ENCODE measurements around the gene RNF150. TPM values are rescaled to one million over a fixed set of nuclear protein-coding genes. Genes with fewer than 3 reads are reported as not detected.

Gene RNF150
- total RNA-seq, 1 experiment from 2014 or later, result 0.15 TPM

GRCh38 chr4:140937866-140938265 lies 195.4 kb downstream of the RNF150 start:
- CTCF ChIA-PET, result no interaction called here
- intact Hi-C loops (cut with micrococcal nuclease; ENCODE audit: unreplicated experiment), result no loop called here
- no peaks in the 10 kb centered on the region for H3K9me3 ChIP-seq (ENCODE audit: insufficient read depth, low read depth)
- no TSS peak for BruUV-seq (replicated peaks)
- no peak for DNase-seq
- POLR2A ChIA-PET (ENCODE audit: unreplicated experiment), result no interaction called here
- no peak overlapping the region for H3K27ac ChIP-seq
- no peak overlapping the region for H3K4me3 ChIP-seq
- no peak overlapping the region for H3K4me2 ChIP-seq
- H3K36me3 ChIP-seq (ENCODE audit: low read depth), result no peaks in the 10 kb centered on the region
- TF ChIP-seq CTCF (conservative IDR thresholded peaks at IDR 0.05) (no peak), EZH2 (IDR thresholded peaks at IDR 0.05; ENCODE audit: low read depth) (no peak)
- H2AFZ ChIP-seq, result no peak overlapping the region
- no peaks in the 10 kb centered on the region for H3F3A ChIP-seq (ENCODE audit: insufficient read depth, low read depth)
- no peaks in the 10 kb centered on the region for H3K79me2 ChIP-seq (ENCODE audit: low read depth)
- H3K27me3 ChIP-seq (ENCODE audit: insufficient read depth, low read depth), result no peaks in the 10 kb centered on the region
- H3K4me1 ChIP-seq (replicated peaks; ENCODE audit: insufficient read depth), result no peaks in the 10 kb centered on the region
- no peaks in the 10 kb centered on the region for H3K9me2 ChIP-seq (ENCODE audit: insufficient read depth)
- H4K20me1 ChIP-seq (ENCODE audit: insufficient read depth), result no peaks in the 10 kb centered on the region

GRCh38 chr4:140935254-140935653 lies 198.0 kb downstream of the RNF150 start:
- BruUV-seq (replicated peaks), result no TSS peak
- POLR2A ChIA-PET (ENCODE audit: unreplicated experiment), result no interaction called here
- no peak for TF ChIP-seq CTCF (conservative IDR thresholded peaks at IDR 0.05)
- no peak for TF ChIP-seq EZH2 (IDR thresholded peaks at IDR 0.05; ENCODE audit: low read depth)
- no peak overlapping the region for H3K4me2 ChIP-seq
- no peaks in the 10 kb centered on the region for H4K20me1 ChIP-seq (ENCODE audit: insufficient read depth)
- H3K27ac ChIP-seq, result no peak overlapping the region
- no peak overlapping the region for H3K4me3 ChIP-seq
- H3K4me1 ChIP-seq (replicated peaks; ENCODE audit: insufficient read depth), result no peaks in the 10 kb centered on the region
- no peaks in the 10 kb centered on the region for H3F3A ChIP-seq (ENCODE audit: insufficient read depth, low read depth)
- H3K9me3 ChIP-seq (ENCODE audit: insufficient read depth, low read depth), result no peaks in the 10 kb centered on the region
- intact Hi-C loops (cut with micrococcal nuclease; ENCODE audit: unreplicated experiment), result no loop called here
- no peaks in the 10 kb centered on the region for H3K27me3 ChIP-seq (ENCODE audit: insufficient read depth, low read depth)
- no peaks in the 10 kb centered on the region for H3K36me3 ChIP-seq (ENCODE audit: low read depth)
- CTCF ChIA-PET, result no interaction called here
- H2AFZ ChIP-seq, result no peak overlapping the region
- no peak for DNase-seq
- H3K79me2 ChIP-seq (ENCODE audit: low read depth), result no peaks in the 10 kb centered on the region
- no peaks in the 10 kb centered on the region for H3K9me2 ChIP-seq (ENCODE audit: insufficient read depth)

GRCh38 chr4:140932501-140933045 lies 200.7 kb downstream of the RNF150 start:
- no peak for DNase-seq
- CTCF ChIA-PET, result no interaction called here
- H3K9me3 ChIP-seq (ENCODE audit: insufficient read depth, low read depth), result no peaks in the 10 kb centered on the region

More at GRCh38 chr4:140932501-140933045, 200.7 kb downstream of the RNF150 start:
- intact Hi-C loops (cut with micrococcal nuclease; ENCODE audit: unreplicated experiment), result no loop called here
- Histone ChIP-seq H2AFZ (no peak overlapping the region), H3K4me1 (replicated peaks; ENCODE audit: insufficient read depth) (no peaks in the 10 kb centered on the region), H3K79me2 (ENCODE audit: low read depth) (no peaks in the 10 kb centered on the region), H3K4me3 (no peak overlapping the region), H4K20me1 (ENCODE audit: insufficient read depth) (no peaks in the 10 kb centered on the region), H3F3A (ENCODE audit: insufficient read depth, low read depth) (no peaks in the 10 kb centered on the region), H3K4me2 (no peak overlapping the region), H3K27ac (no peak overlapping the region), H3K27me3 (ENCODE audit: insufficient read depth, low read depth) (no peaks in the 10 kb centered on the region), H3K9me2 (ENCODE audit: insufficient read depth) (no peaks in the 10 kb centered on the region), H3K36me3 (ENCODE audit: low read depth) (no peaks in the 10 kb centered on the region)
- TF ChIP-seq CTCF (conservative IDR thresholded peaks at IDR 0.05) (no peak), EZH2 (IDR thresholded peaks at IDR 0.05; ENCODE audit: low read depth) (no peak)
- POLR2A ChIA-PET (ENCODE audit: unreplicated experiment), result interaction anchor here (0.5 kb wide), 1 partner anchor 54 kb away, joined by 3 read pairs; no protein-coding TSS in a partner anchor
- no TSS peak for BruUV-seq (replicated peaks)

Measured in PC-9 (cell line).